ENCODE measurements around the gene OPCML. TPM values are rescaled to one million over a fixed set of nuclear protein-coding genes. Genes with fewer than 3 reads are reported as not detected.

OPCML gene
- total RNA-seq, 4 donors from 2014 or later, result 0.15 TPM; not detected in 3

DNA sequence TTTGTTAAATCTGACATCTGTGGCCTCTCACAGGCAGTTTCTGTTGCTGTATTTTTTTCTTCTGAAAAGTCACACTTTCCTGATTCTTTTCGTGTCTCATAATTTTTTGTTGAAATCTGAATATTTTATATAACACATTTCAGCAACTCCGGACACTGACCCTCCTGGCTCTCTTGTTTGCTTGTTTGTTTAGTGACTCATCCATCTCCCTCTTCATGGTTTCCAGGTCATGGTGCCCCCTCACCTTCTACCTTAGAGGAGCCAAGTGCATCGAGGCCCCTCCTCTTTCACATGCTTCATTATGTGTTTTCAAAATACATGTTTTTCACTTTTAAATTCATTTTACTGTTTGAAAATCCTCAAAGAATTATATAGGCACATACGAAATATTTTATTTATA is 562.4 kb downstream of the OPCML start:
- Histone ChIP-seq H3K27me3 (no peaks in the 10 kb centered on the region), H3K9me3 (no peaks in the 10 kb centered on the region), H3K36me3 (no peaks in the 10 kb centered on the region), H3K4me1 (no peaks in the 10 kb centered on the region), H3K4me3 (no peak overlapping the region), H3K27ac (no peak overlapping the region)
- WGBS, result 85% methylated on average over 4 of the region's 4 CpGs
- TF ChIP-seq EP300 (IDR thresholded peaks at IDR 0.05), result no peak
- no peak for DNase-seq (ENCODE audit: low spot score in 2 of 2)

DNA sequence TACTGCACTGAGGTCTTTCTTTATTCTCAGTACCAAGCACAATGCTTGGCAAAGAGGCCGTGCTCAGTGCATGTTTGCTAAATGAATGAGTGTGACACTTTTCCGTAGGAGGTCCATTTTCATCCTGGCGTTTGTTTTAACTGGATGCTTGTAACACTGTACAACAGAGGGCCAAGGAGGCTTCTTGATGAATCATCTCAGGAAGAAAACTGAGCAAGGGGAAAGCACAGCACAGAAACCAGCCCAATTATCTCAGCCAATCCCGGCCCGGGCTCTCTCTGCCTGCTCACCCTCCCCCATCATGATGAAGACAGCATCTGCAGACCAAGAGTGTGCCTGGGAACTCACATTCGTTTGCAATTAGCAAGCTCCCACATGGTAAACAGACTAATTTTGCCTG is 570.3 kb downstream of the OPCML start:
- H3K27me3 ChIP-seq, result no peaks in the 10 kb centered on the region
- H3K27ac ChIP-seq, result no peak overlapping the region
- no peak for DNase-seq (ENCODE audit: low spot score in 2 of 2)
- H3K4me3 ChIP-seq, result no peak overlapping the region
- TF ChIP-seq POLR2AphosphoS5 (IDR thresholded peaks at IDR 0.05) (no peak), POLR2A (IDR thresholded peaks at IDR 0.05) (no peak), EP300 (IDR thresholded peaks at IDR 0.05) (no peak)
- TF ChIP-seq, protein P1, sequence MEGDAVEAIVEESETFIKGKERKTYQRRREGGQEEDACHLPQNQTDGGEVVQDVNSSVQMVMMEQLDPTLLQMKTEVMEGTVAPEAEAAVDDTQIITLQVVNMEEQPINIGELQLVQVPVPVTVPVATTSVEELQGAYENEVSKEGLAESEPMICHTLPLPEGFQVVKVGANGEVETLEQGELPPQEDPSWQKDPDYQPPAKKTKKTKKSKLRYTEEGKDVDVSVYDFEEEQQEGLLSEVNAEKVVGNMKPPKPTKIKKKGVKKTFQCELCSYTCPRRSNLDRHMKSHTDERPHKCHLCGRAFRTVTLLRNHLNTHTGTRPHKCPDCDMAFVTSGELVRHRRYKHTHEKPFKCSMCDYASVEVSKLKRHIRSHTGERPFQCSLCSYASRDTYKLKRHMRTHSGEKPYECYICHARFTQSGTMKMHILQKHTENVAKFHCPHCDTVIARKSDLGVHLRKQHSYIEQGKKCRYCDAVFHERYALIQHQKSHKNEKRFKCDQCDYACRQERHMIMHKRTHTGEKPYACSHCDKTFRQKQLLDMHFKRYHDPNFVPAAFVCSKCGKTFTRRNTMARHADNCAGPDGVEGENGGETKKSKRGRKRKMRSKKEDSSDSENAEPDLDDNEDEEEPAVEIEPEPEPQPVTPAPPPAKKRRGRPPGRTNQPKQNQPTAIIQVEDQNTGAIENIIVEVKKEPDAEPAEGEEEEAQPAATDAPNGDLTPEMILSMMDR (IDR thresholded peaks at IDR 0.05), result no peak
- WGBS, result 40% methylated on average over 6 of the region's 6 CpGs
- H3K4me1 ChIP-seq, result peaks cover 5% of the 10 kb centered on the region
- H3K9me3 ChIP-seq, result no peaks in the 10 kb centered on the region
- no peaks in the 10 kb centered on the region for H3K36me3 ChIP-seq

DNA sequence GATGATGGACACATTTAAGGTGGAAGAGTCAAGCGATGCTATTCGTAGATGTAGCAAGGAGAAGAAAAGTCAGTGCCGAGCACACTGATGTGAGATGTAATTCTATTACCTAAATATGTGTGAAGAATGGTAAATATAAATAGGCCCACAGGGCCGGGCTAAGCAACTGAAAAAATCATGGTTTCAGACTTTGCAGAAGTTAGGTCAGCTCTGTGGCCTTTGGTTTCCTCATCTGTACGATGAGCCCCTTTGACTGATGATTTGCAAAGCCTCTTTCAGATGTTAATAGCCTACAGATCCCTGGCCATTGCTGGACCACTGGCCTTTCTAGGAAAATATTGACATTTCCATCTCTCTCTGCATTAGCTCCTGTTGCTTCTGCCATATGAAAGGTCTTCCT is 570.8 kb downstream of the OPCML start:
- no peaks in the 10 kb centered on the region for H3K9me3 ChIP-seq
- DNase-seq (ENCODE audit: low spot score in 2 of 2), result no peak
- H3K27me3 ChIP-seq, result no peaks in the 10 kb centered on the region
- peaks cover 5% of the 10 kb centered on the region for H3K4me1 ChIP-seq
- WGBS, result 80% methylated on average over 5 of the region's 5 CpGs
- H3K27ac ChIP-seq, result no peak overlapping the region
- no peaks in the 10 kb centered on the region for H3K36me3 ChIP-seq
- TF ChIP-seq POLR2AphosphoS5 (IDR thresholded peaks at IDR 0.05), result no peak
- TF ChIP-seq, protein P1 (IDR thresholded peaks at IDR 0.05), result no peak
- TF ChIP-seq POLR2A (IDR thresholded peaks at IDR 0.05), result no peak
- TF ChIP-seq EP300 (IDR thresholded peaks at IDR 0.05), result no peak
- no peak overlapping the region for H3K4me3 ChIP-seq

DNA sequence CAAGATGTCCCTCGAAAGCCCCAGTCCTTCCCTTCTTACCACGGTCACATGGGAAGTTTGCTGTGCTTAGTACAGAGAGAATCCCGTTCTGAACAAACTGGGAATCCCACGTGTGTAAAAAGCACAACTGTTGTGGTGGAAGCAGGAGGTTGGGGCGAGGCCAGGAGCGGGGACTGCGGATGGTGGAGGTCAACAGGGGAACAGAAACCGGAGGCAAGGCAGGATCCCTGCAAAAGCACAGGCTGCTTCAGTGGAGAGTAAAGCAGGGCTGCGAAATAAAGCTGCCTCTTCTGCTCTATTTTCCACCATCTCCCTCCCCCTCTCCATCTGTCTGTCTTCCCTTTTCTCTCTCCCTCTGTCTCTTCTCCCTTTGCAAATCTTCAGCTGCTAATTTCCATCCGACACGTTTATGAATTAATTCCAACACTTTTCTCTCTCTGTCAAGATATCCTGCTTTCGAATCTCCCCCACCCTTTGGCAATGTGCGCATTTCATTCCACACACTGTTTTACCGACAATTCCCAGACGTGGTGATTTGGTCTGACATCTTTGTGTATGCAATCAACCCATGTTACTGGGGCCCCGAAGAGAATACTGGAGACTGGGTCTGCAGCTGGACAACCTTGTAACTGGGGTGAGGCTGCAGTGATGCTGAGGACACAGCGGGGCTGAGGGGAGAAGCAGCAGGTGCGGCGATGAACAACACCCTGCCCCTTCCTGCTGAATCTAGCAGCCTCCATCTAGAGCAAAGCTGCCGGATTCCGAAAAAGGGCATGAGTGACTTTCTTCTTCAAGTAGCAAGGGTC is 571.8 kb downstream of the OPCML start:
- no peak overlapping the region for H3K27ac ChIP-seq
- H3K27me3 ChIP-seq, result no peaks in the 10 kb centered on the region
- H3K4me1 ChIP-seq, result peaks cover 5% of the 10 kb centered on the region
- no peaks in the 10 kb centered on the region for H3K36me3 ChIP-seq
- WGBS, result 66% methylated on average over 21 of the region's 21 CpGs
- no peak for DNase-seq (ENCODE audit: low spot score in 2 of 2)
- H3K9me3 ChIP-seq, result no peaks in the 10 kb centered on the region
- H3K4me3 ChIP-seq, result no peak overlapping the region
- TF ChIP-seq POLR2AphosphoS5 (IDR thresholded peaks at IDR 0.05) (no peak), EP300 (IDR thresholded peaks at IDR 0.05) (no peak), POLR2A (IDR thresholded peaks at IDR 0.05) (no peak)
- TF ChIP-seq, protein P1 (IDR thresholded peaks at IDR 0.05), result no peak

DNA sequence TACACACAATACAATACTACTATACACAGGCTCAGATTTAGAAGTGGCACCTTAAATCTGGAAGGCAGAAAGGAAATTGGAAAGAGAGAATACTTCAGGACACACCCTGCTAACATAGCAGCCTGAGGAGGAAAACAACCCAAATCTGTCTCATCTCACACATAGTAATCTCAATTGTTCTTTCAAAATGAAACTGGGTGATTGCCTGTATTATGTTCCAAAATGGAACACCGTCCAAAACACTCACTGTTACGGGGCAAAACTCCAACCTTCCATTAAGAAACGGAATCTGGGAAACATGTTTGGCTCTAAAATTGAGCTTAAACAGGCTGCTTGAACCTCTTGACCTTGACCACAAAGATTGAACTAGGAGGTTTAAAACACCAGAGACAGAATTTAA is 572.6 kb downstream of the OPCML start:
- no peak for DNase-seq (ENCODE audit: low spot score in 2 of 2)
- TF ChIP-seq POLR2AphosphoS5 (IDR thresholded peaks at IDR 0.05) (no peak), EP300 (IDR thresholded peaks at IDR 0.05) (no peak), POLR2A (IDR thresholded peaks at IDR 0.05) (no peak)
- TF ChIP-seq, protein P1 (IDR thresholded peaks at IDR 0.05), result no peak
- no peaks in the 10 kb centered on the region for H3K36me3 ChIP-seq

More for the DNA sequence above, 572.6 kb downstream of the OPCML start:
- Histone ChIP-seq H3K27ac (no peak overlapping the region), H3K4me3 (no peak overlapping the region), H3K9me3 (no peaks in the 10 kb centered on the region), H3K4me1 (peaks cover 5% of the 10 kb centered on the region), H3K27me3 (no peaks in the 10 kb centered on the region)
- 32% methylated on average over 3 of the region's 3 CpGs for WGBS

Data from suprapubic skin (tissue), 4 donors.